H1 (cell line): ENCODE results near the gene CGRRF1. TPM values are rescaled to one million over a fixed set of nuclear protein-coding genes. Genes with fewer than 3 reads are reported as not detected.
A peak's percentile ranks its signal among the peaks of the same experiment; 100 is the strongest.

ENCODE experiments used
- CTCF ChIA-PET: fragments of 300-600 bp; sonication (Branson Sonifier 250); formaldehyde crosslinking; loops from one replicate; lab custom pipeline; 2021; ENCODE audit not compliant: partially characterized antibody; lab: Charles Lee
- POLR2A ChIA-PET: fragments of 300-600 bp; sonication (Branson Sonifier 250); formaldehyde crosslinking; loops from one replicate; lab custom pipeline; 2021; ENCODE audit warnings: inconsistent platforms; ENCODE audit not compliant: partially characterized antibody; lab: Charles Lee
- DNase-seq, 2 experiments: peaks; one replicate each; pipeline versions ENCODE4 v3.0.0 to v3.0.0-alpha.2; 2010 to 2022; ENCODE audit warnings: low spot score in 2 of 2, low read depth in 1 of 2, mixed read lengths in 1 of 2
- FAIRE-seq: peaks from 2 replicates; lab custom pipeline; 2011; peaks lifted over from hg19 to GRCh38; lab: Jason Lieb, UNC
- H2AFZ ChIP-seq: 2 replicates; pipeline ENCODE4 v1.8.1; 2012; ENCODE audit warnings: low read length, inconsistent platforms
- H2AK5ac ChIP-seq: 2 replicates; pipeline ENCODE4 v1.6.1; 2013; ENCODE audit warnings: low read depth, low read length
- H2BK120ac ChIP-seq: replicated peaks from 2 replicates; pipeline ENCODE3; 2013; ENCODE audit warnings: low read depth, low read length, inconsistent platforms
- H2BK12ac ChIP-seq: 2 replicates; pipeline ENCODE4 v1.6.1; 2013; ENCODE audit warnings: low read depth, low read length
- H2BK15ac ChIP-seq: 2 replicates; pipeline ENCODE4 v1.6.1; 2013; ENCODE audit warnings: low read length
- H2BK20ac ChIP-seq: 2 replicates; pipeline ENCODE4 v1.6.1; 2013; ENCODE audit warnings: low read length
- H2BK5ac ChIP-seq: 2 replicates; pipeline ENCODE4 v1.6.1; 2013; ENCODE audit warnings: low read depth, low read length
- H3K14ac ChIP-seq: 2 replicates; pipeline ENCODE4 v1.6.1; 2013; ENCODE audit warnings: inconsistent platforms; ENCODE audit not compliant: insufficient read length
- H3K18ac ChIP-seq: 2 replicates; pipeline ENCODE4 v1.6.1; 2013; ENCODE audit warnings: low read length; ENCODE audit errors: extremely low read depth
- H3K23ac ChIP-seq: 2 replicates; pipeline ENCODE4 v1.6.1; 2013; ENCODE audit warnings: inconsistent platforms; ENCODE audit not compliant: insufficient read length
- H3K23me2 ChIP-seq: 2 replicates; pipeline ENCODE4 v1.6.1; 2013; ENCODE audit warnings: low read depth, low read length
- H3K27ac ChIP-seq: 2 replicates; pipeline ENCODE4 v1.6.1; 2011; ENCODE audit warnings: low read depth, low read length, inconsistent platforms
- H3K27me3 ChIP-seq, 4 experiments: replicated peaks in 1 of 4; 1 replicate in 1 of 4; 2 replicates in 3 of 4; pipeline versions ENCODE4 v1.6.1 to v1.8.1; 2011 to 2013; ENCODE audit warnings: low read length in 3 of 4, mild to moderate bottlenecking in 3 of 4, inconsistent platforms in 2 of 4, mixed read lengths in 2 of 4, moderate library complexity in 1 of 4; ENCODE audit not compliant: control insufficient read depth in 3 of 4, insufficient read depth in 3 of 4; ENCODE audit errors: extremely low read depth in 1 of 4
- H3K36me3 ChIP-seq, 4 experiments: 2 replicates each; pipeline versions ENCODE4 v1.6.1 to v1.8.1; 2011 to 2013; ENCODE audit warnings: mild to moderate bottlenecking in 4 of 4, low read length in 3 of 4, moderate library complexity in 2 of 4, control low read depth in 1 of 4, inconsistent platforms in 1 of 4; ENCODE audit not compliant: insufficient read depth in 4 of 4, control insufficient read depth in 2 of 4
- H3K4ac ChIP-seq: replicated peaks from 2 replicates; pipeline ENCODE3; 2013; ENCODE audit warnings: low read length, low read depth, mixed read lengths, inconsistent platforms; ENCODE audit not compliant: insufficient read length
- H3K4me1 ChIP-seq, 4 experiments: replicated peaks in 1 of 4; 1 replicate in 1 of 4; 2 replicates in 3 of 4; pipeline versions ENCODE4 v1.6.1 to v1.8.1; 2011 to 2013; ENCODE audit warnings: low read length in 3 of 4, inconsistent platforms in 2 of 4, mixed read lengths in 1 of 4; ENCODE audit not compliant: insufficient read depth in 4 of 4, control insufficient read depth in 3 of 4
- H3K4me2 ChIP-seq, 2 experiments: 2 replicates each; pipeline versions ENCODE4 v1.6.1 to v1.8.1; 2011 to 2013; ENCODE audit warnings: low read depth in 2 of 2, low read length in 2 of 2, control low read depth in 1 of 2, inconsistent platforms in 1 of 2, mild to moderate bottlenecking in 1 of 2; ENCODE audit not compliant: insufficient read depth in 1 of 2
- H3K4me3 ChIP-seq, 4 experiments: fragments of 200-600, 300-600 bp in 1 of 4; sonication (generic), shearing (Covaris generic), sonication (Bioruptor Twin) in 1 of 4; 2 replicates each; pipeline versions ENCODE4 v1.5.1 to v1.8.1; 2011 to 2016; ENCODE audit warnings: low read length in 4 of 4, low read depth in 3 of 4, control low read depth in 2 of 4, inconsistent platforms in 2 of 4, mild to moderate bottlenecking in 2 of 4, mixed read lengths in 1 of 4, moderate library complexity in 1 of 4; ENCODE audit not compliant: insufficient read depth in 2 of 4; ENCODE audit errors: extremely low read depth in 1 of 4
- H3K56ac ChIP-seq: replicated peaks from 2 replicates; pipeline ENCODE3; 2013; ENCODE audit warnings: low read depth, mild to moderate bottlenecking, mixed read lengths, low read length, inconsistent platforms; ENCODE audit not compliant: insufficient read length
- H3K79me1 ChIP-seq: 2 replicates; pipeline ENCODE4 v1.6.1; 2013; ENCODE audit warnings: low read depth, low read length, control low read depth
- H3K79me2 ChIP-seq, 2 experiments: 2 replicates each; pipeline versions ENCODE4 v1.6.1 to v1.8.1; 2012 to 2013; ENCODE audit warnings: low read length in 2 of 2, mild to moderate bottlenecking in 2 of 2, inconsistent platforms in 1 of 2; ENCODE audit not compliant: insufficient read depth in 2 of 2, control insufficient read depth in 1 of 2
- H3K9ac ChIP-seq, 4 experiments: replicated peaks in 1 of 4; 1 replicate in 1 of 4; 2 replicates in 3 of 4; pipeline versions ENCODE4 v1.6.1 to v1.8.1; 2011 to 2013; ENCODE audit warnings: low read depth in 3 of 4, low read length in 3 of 4, control low read depth in 2 of 4, mild to moderate bottlenecking in 2 of 4, moderate library complexity in 2 of 4, inconsistent platforms in 1 of 4; ENCODE audit errors: extremely low read depth in 1 of 4
- H3K9me3 ChIP-seq, 2 experiments: 2 replicates each; pipeline versions ENCODE4 v1.6.1 to v1.8.1; 2012 to 2013; ENCODE audit warnings: mild to moderate bottlenecking in 2 of 2, moderate library complexity in 2 of 2, control low read depth in 1 of 2, inconsistent platforms in 1 of 2, low read depth in 1 of 2, low read length in 1 of 2, mixed read lengths in 1 of 2; ENCODE audit not compliant: insufficient read depth in 2 of 2
- H4K20me1 ChIP-seq, 2 experiments: replicated peaks in 1 of 2; 2 replicates each; pipeline versions ENCODE3 to v1.8.1; 2011 to 2013; ENCODE audit warnings: inconsistent platforms in 2 of 2, low read length in 2 of 2, mild to moderate bottlenecking in 1 of 2; ENCODE audit not compliant: insufficient read depth in 2 of 2, control insufficient read depth in 1 of 2
- H4K5ac ChIP-seq: 2 replicates; pipeline ENCODE4 v1.6.1; 2013; ENCODE audit warnings: low read length, low read depth, mixed read lengths, inconsistent platforms; ENCODE audit not compliant: insufficient read length
- H4K8ac ChIP-seq: 2 replicates; pipeline ENCODE4 v1.8.0; 2013; ENCODE audit warnings: mild to moderate bottlenecking, moderate library complexity, low read length, inconsistent platforms; ENCODE audit not compliant: insufficient read depth; ENCODE audit errors: extremely low read depth
- H4K91ac ChIP-seq: replicated peaks from 2 replicates; pipeline ENCODE3; 2013; ENCODE audit warnings: low read length, mixed read lengths, inconsistent platforms; ENCODE audit not compliant: insufficient read length
- CEBPB ChIP-seq: IDR thresholded peaks from 2 replicates; pipeline ENCODE4 v1.6.1; 2012; ENCODE audit warnings: low read depth, low read length
- GABPA ChIP-seq: IDR thresholded peaks from 2 replicates; pipeline ENCODE4 v1.6.1; 2011; ENCODE audit warnings: mild to moderate bottlenecking, low read length, moderate library complexity, borderline replicate concordance; ENCODE audit not compliant: insufficient read depth
- TCF12 ChIP-seq: IDR thresholded peaks from 2 replicates; pipeline ENCODE4 v1.6.1; 2011; ENCODE audit warnings: low read depth, mild to moderate bottlenecking, low read length
- TEAD4 ChIP-seq: IDR thresholded peaks from 2 replicates; pipeline ENCODE4 v1.6.1; 2012; ENCODE audit warnings: low read depth, low read length, inconsistent platforms, mixed read lengths
- WGBS, 2 experiments: shearing (Covaris generic) in 1 of 2; methylation state at CpG; one replicate each; pipeline versions ENCODE4 v1.1.6 to v1.1.7; 2013 to 2015; ENCODE audit warnings: low lambda C conversion rate in 2 of 2, mixed read lengths in 2 of 2, inconsistent platforms in 1 of 2, low coverage in 1 of 2, missing lambda C conversion rate in 1 of 2; ENCODE audit not compliant: insufficient replicate concordance in 2 of 2, insufficient coverage in 1 of 2, insufficient read length in 1 of 2; ENCODE audit errors: extremely low coverage in 1 of 2, missing lambda C conversion rate in 1 of 2; 5-methylcytosine and 5-hydroxymethylcytosine counted together
- polyA plus RNA-seq, 7 experiments: library from polyadenylated mRNA; depleted of rRNA in 3 of 7; stranded (reverse) in 5 of 7; unstranded in 2 of 7; fragments of >200 nt in 5 of 7; fragments of 200-250 nt in 2 of 7; gene quantifications; 1 replicate in 5 of 7; 2 replicates in 1 of 7; 4 replicates in 1 of 7; pipeline versions ENCODE4 v1.2.1 to v1.2.3, GENCODE V29; 2011 to 2013; ENCODE audit warnings: missing spikeins in 2 of 7, mixed read lengths in 2 of 7
- total RNA-seq: library from RNA; stranded (reverse); fragmentation: NEBNext Ultra II Directional; extraction: Animal tissue kit (Norgen Biotek cat#: 25700); gene quantifications from 2 replicates; pipeline ENCODE4 v1.2.1, GENCODE V29; 2021

The CGRRF1 gene
- total and polyA plus RNA-seq, 2 of the 8 experiments (the other 6 are each of a cell fraction or from before 2014, with no cell fraction given): 7.4 to 20.2 TPM

DNA sequence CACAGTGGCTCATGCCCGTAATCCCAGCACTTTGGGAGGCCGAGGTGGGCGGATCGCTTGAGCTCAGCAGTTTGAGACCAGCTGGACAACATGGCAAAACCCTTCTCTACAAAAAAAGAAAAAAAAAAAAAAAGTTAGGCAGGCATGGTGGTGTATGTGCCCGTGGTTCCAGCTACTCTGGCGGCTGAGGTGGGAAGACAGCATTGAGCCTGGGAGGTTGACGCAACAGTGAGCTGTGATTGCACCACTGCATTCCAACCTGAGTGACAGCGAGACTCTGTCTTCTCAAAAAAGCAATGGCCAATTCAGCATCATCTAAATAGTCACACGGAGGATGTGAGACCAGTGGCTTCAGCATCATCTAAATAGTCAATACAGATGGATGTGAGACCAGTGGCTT lies 46.8 kb downstream of the CGRRF1 start:
- no peak overlapping the region for H2BK5ac ChIP-seq
- no peak overlapping the region for H2BK20ac ChIP-seq
- no peaks in the 10 kb centered on the region for H3K36me3 ChIP-seq
- H3K27ac ChIP-seq: no peak overlapping the region
- H3K4me1 ChIP-seq: peaks cover 0 to 2% (median 0%) of the 10 kb centered on the region in 4 experiments; a peak in 1 of 7 replicates
- H3K79me2 ChIP-seq: no peaks in the 10 kb centered on the region
- no peak overlapping the region for H2AFZ ChIP-seq
- no peak overlapping the region for H2AK5ac ChIP-seq
- no peak overlapping the region for H3K56ac ChIP-seq
- H3K23me2 ChIP-seq: no peaks in the 10 kb centered on the region
- H2BK15ac ChIP-seq: no peak overlapping the region
- no peaks in the 10 kb centered on the region for H3K9me3 ChIP-seq
- no peak overlapping the region for H3K4me2 ChIP-seq
- H2BK12ac ChIP-seq: peak overlapping the region; percentile 81; the same call in 1 of the 2 replicates
- no peak overlapping the region for H3K23ac ChIP-seq
- H3K18ac ChIP-seq: no peak overlapping the region
- no peak for FAIRE-seq
- no peaks in the 10 kb centered on the region for H3K79me1 ChIP-seq
- H3K4me3 ChIP-seq: no peak overlapping the region
- no peak overlapping the region for H3K4ac ChIP-seq
- H2BK120ac ChIP-seq: no peak overlapping the region
- no peak overlapping the region for H3K9ac ChIP-seq
- H3K27me3 ChIP-seq: no peaks in the 10 kb centered on the region
- ChIA-PET CTCF (interaction anchor here (0.6 to 2.3 kb wide), 6 partner anchors 189 to 382 kb away, joined by 3 to 11 read pairs (median 4); no protein-coding TSS in a partner anchor), POLR2A (interaction anchor here (0.6 to 2.2 kb wide), 7 partner anchors 10 to 665 kb away, joined by 3 to 13 read pairs (median 5); partner anchors contain the start of gene SAMD4A)
- 90% methylated on average over 9 of the region's 9 CpGs; no CpG with 5 or more reads in 1 of the 2 experiments for WGBS, 2 experiments
- 0 out of 2 replicates have a peak overlapping the region, but pooled peaks have one; percentile 14 for H4K8ac ChIP-seq
- H4K91ac ChIP-seq: no peak overlapping the region
- H4K5ac ChIP-seq: no peak overlapping the region
- no peak for DNase-seq
- no peak overlapping the region for H3K14ac ChIP-seq
- no peaks in the 10 kb centered on the region for H4K20me1 ChIP-seq
- peak; percentile 65 for TF ChIP-seq TEAD4
- no peak for TF ChIP-seq GABPA
- peak; percentile 99 for TF ChIP-seq CEBPB
- TF ChIP-seq TCF12: no peak
